ENCODE results near the gene SETMAR. TPM values are rescaled to one million over a fixed set of nuclear protein-coding genes. Genes with fewer than 3 reads are reported as not detected.

Gene SETMAR
- total and polyA plus RNA-seq, 2 of the 8 experiments (the other 6 are each of a cell fraction or from before 2014, with no cell fraction given), result 16.1 to 25.3 TPM

DNA sequence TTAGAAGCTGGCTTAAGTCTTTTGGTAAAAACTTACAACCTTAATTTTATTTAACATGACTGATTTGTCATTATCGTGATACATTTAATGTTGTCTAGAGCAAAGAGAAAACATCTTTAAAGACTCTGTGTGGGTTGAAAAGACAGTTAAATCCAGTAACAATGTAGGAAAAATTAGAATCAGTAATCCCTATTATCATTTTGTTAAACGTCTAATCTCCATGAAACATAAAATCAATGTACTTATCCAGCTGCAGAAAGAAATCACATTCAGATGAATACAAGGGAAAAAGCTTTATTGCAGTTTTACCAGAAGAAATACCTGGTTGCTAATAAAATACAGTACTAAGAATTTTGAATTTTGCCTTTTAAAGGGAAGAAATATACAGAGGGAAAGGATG lies 21.2 kb upstream of the SETMAR start:
- CTCF ChIA-PET (ENCODE audit: partially characterized antibody), result interaction anchor here (2.3 kb wide), 1 partner anchor 10 kb away, joined by 11 read pairs; no protein-coding TSS in a partner anchor
- no peak for DNase-seq (ENCODE audit: low read depth in 1 of 2, low spot score in 2 of 2)
- POLR2A ChIA-PET (ENCODE audit: partially characterized antibody), result no interaction called here
- Histone ChIP-seq H3K4me2 (ENCODE audit: insufficient read depth in 1 of 2, low read depth in 2 of 2, low read length in 2 of 2) (no peak overlapping the region), H2AK5ac (ENCODE audit: low read depth, low read length) (no peak overlapping the region), H2BK120ac (replicated peaks; ENCODE audit: low read depth, low read length) (no peak overlapping the region), H3K23me2 (ENCODE audit: low read depth, low read length) (no peaks in the 10 kb centered on the region), H4K5ac (ENCODE audit: insufficient read length, low read depth, low read length) (no peak overlapping the region), H3K56ac (replicated peaks; ENCODE audit: insufficient read length, low read depth, low read length) (no peak overlapping the region), H2BK15ac (ENCODE audit: low read length) (no peak overlapping the region), H3K4ac (replicated peaks; ENCODE audit: insufficient read length, low read depth, low read length) (no peak overlapping the region), H3K9ac (replicated peaks in 1 of 4; ENCODE audit: extremely low read depth in 1 of 4, low read depth in 3 of 4, low read length in 3 of 4) (no peak overlapping the region), H4K91ac (replicated peaks; ENCODE audit: insufficient read length, low read length) (no peak overlapping the region), H4K20me1 (replicated peaks in 1 of 2; ENCODE audit: control insufficient read depth in 1 of 2, insufficient read depth in 2 of 2, low read length in 2 of 2) (no peaks in the 10 kb centered on the region), H3K18ac (ENCODE audit: extremely low read depth, low read length) (no peak overlapping the region), H3K36me3 (ENCODE audit: control insufficient read depth in 2 of 4, insufficient read depth in 4 of 4, low read length in 3 of 4) (no peaks in the 10 kb centered on the region), H3K4me3 (ENCODE audit: extremely low read depth in 1 of 4, insufficient read depth in 2 of 4, low read depth in 3 of 4, low read length in 4 of 4) (no peak overlapping the region), H3K4me1 (replicated peaks in 1 of 4; ENCODE audit: control insufficient read depth in 3 of 4, insufficient read depth in 4 of 4, low read length in 3 of 4) (no peaks in the 10 kb centered on the region; a peak in 1 of 7 replicates), H3K79me2 (ENCODE audit: control insufficient read depth in 1 of 2, insufficient read depth in 2 of 2, low read length in 2 of 2) (no peaks in the 10 kb centered on the region), H3K14ac (ENCODE audit: insufficient read length) (no peak overlapping the region), H3K27me3 (replicated peaks in 1 of 4; ENCODE audit: control insufficient read depth in 3 of 4, extremely low read depth in 1 of 4, insufficient read depth in 3 of 4, low read length in 3 of 4) (no peaks in the 10 kb centered on the region), H2BK5ac (ENCODE audit: low read depth, low read length) (no peak overlapping the region), H3K27ac (ENCODE audit: low read depth, low read length) (no peak overlapping the region), H3K9me3 (ENCODE audit: insufficient read depth in 2 of 2, low read depth in 1 of 2, low read length in 1 of 2) (no peaks in the 10 kb centered on the region), H2AFZ (ENCODE audit: low read length) (no peak overlapping the region), H3K23ac (ENCODE audit: insufficient read length) (no peak overlapping the region), H3K79me1 (ENCODE audit: low read depth, low read length) (no peaks in the 10 kb centered on the region), H4K8ac (ENCODE audit: extremely low read depth, insufficient read depth, low read length) (no peak overlapping the region), H2BK20ac (ENCODE audit: low read length) (no peak overlapping the region), H2BK12ac (ENCODE audit: low read depth, low read length) (no peak overlapping the region)
- no peak for FAIRE-seq
- 47% methylated on average over 2 of the region's 2 CpGs; no CpG with 5 or more reads in 1 of the 2 experiments for WGBS, 2 experiments (ENCODE audit: extremely low coverage in 1 of 2, insufficient coverage in 1 of 2, insufficient read length in 1 of 2, insufficient replicate concordance in 2 of 2, low coverage in 1 of 2, low lambda C conversion rate in 2 of 2, missing lambda C conversion rate in 1 of 2)
- TF ChIP-seq CTCF (IDR thresholded peaks at IDR 0.05; ENCODE audit: control extremely low read depth in 1 of 3, insufficient read depth in 1 of 3, low read depth in 1 of 3, low read length in 3 of 3) (no peak), BACH1 (IDR thresholded peaks at IDR 0.05; ENCODE audit: low read length) (no peak), BCL11A (IDR thresholded peaks at IDR 0.05; ENCODE audit: low read depth in 2 of 2, low read length in 2 of 2) (no peak), SIX5 (IDR thresholded peaks at IDR 0.05; ENCODE audit: low read depth, low read length) (no peak), MAFK (IDR thresholded peaks at IDR 0.05; ENCODE audit: low read depth, low read length) (no peak), EZH2 (IDR thresholded peaks at IDR 0.05; ENCODE audit: low read depth, low read length, severe bottlenecking) (no peak), TAF7 (optimal IDR thresholded peaks at IDR 0.05; ENCODE audit: borderline replicate concordance, low read depth, low read length) (no peak), GABPA (IDR thresholded peaks at IDR 0.05; ENCODE audit: borderline replicate concordance, insufficient read depth, low read length) (no peak), CTBP2 (IDR thresholded peaks at IDR 0.05; ENCODE audit: borderline replicate concordance, insufficient read depth, insufficient read length, low read length) (no peak)
- TF ChIP-seq, protein P1, sequence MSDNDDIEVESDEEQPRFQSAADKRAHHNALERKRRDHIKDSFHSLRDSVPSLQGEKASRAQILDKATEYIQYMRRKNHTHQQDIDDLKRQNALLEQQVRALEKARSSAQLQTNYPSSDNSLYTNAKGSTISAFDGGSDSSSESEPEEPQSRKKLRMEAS (IDR thresholded peaks at IDR 0.05), result no peak
- TF ChIP-seq, protein P2, sequence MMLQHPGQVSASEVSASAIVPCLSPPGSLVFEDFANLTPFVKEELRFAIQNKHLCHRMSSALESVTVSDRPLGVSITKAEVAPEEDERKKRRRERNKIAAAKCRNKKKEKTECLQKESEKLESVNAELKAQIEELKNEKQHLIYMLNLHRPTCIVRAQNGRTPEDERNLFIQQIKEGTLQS (IDR thresholded peaks at IDR 0.05; ENCODE audit: insufficient read depth, low read depth, low read length), result no peak
